Fibroblast of peridontal ligament (primary cell): ENCODE measurements around the gene GPR156.

Source experiments
- DNase-seq: peaks from one replicate; pipeline ENCODE4 v3.0.0-alpha.2; 2010; ENCODE audit errors: extremely low read depth

Gene GPR156

DNA sequence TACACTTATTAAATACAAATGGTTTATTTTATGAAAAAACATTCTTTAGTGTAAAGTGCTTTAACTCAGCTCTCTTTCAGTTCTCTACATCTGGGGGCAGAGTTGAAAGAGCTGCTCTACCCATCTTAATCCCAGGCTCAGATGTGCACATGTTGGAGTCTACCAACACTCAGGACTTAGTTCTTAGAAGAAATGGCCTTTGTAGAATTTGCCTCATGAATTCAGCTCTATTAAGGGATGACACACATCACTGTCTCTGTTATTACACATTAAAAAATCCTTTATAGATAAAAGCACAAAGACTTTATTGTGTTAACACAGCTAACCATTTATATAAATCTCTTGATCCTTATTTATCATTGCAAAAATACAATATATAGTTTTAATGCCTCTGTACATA lies 159.0 kb downstream of the GPR156 start:
- no peak for DNase-seq

DNA sequence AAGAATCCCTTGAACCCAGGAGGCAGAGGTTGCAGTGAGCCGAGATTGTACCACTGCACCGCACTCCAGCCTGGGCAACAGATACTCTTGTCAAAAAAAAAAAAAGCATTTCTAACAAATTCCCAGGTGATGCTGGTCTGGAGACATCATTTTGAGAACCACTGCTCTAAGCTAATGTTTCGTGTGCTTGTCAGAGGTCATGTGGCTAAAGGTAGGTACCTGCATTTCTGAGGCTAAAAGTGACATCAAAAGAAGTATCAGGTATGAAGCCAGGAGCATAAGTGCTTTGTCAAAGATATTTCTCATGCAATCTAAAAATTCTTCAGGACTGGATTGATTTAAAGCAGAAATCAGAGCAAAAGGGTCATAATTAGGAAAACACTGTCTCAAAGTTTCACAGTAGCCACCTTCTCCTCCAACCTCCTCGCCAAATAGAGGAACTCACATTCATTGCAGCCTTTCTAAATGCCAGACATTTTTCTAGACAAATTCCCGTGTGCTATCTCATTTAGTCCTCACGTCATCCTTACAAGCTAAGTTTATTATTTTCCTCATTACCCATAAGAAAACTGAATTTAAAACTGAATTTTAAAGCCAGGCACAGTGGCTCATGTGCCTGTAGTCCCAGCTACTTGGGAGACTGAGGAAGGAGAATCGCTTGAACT lies 165.0 kb downstream of the GPR156 start:
- DNase-seq = no peak
